Esophagus muscularis mucosa (tissue), 4 donors: ENCODE measurements around the gene ERI3. TPM values are rescaled to one million over a fixed set of nuclear protein-coding genes. Genes with fewer than 3 reads are reported as not detected.

Experiments
- DNase-seq: peaks from one replicate; pipeline ENCODE4 v3.0.0-alpha.2; 2017; ENCODE audit errors: extremely low spot score
- H3K27ac ChIP-seq, 4 donors: fragments of 200-600 bp; sonication (generic); replicated peaks in 1 of 4; 1 replicate in 3 of 4; 2 replicates in 1 of 4; pipeline ENCODE4 v1.5.1; 2016 to 2019; ENCODE audit warnings: mild to moderate bottlenecking in 1 of 4
- H3K27me3 ChIP-seq, 4 donors: fragments of 200-600 bp; sonication (generic); one replicate each; pipeline versions ENCODE4 v1.5.1 to v1.6.0; 2016 to 2019
- H3K36me3 ChIP-seq, 4 donors: fragments of 200-600 bp; sonication (generic); one replicate each; pipeline ENCODE4 v1.5.1; 2016 to 2019
- H3K4me1 ChIP-seq, 4 donors: fragments of 200-600 bp; sonication (generic); one replicate each; pipeline ENCODE4 v1.5.1; 2016 to 2019
- H3K4me3 ChIP-seq, 4 donors: fragments of 200-600 bp; sonication (generic); 1 replicate in 2 of 4; 2 replicates in 2 of 4; pipeline ENCODE4 v1.5.1; 2016 to 2019; ENCODE audit warnings: mild to moderate bottlenecking in 4 of 4, moderate library complexity in 1 of 4
- H3K9me3 ChIP-seq, 4 donors: fragments of 200-600 bp; sonication (generic); 1 replicate in 3 of 4; 2 replicates in 1 of 4; pipeline ENCODE4 v1.5.1; 2016 to 2019
- CTCF ChIP-seq, 3 experiments: fragments of 200-600 bp in 2 of 3; fragments of 450-650 bp in 1 of 3; sonication (generic) in 2 of 3; IDR thresholded peaks; one replicate each; pipeline ENCODE4 v1.5.1; 2017 to 2019; ENCODE audit warnings: antibody characterized with exemption in 3 of 3, mild to moderate bottlenecking in 2 of 3, moderate library complexity in 1 of 3
- EP300 ChIP-seq: sonication (generic); formaldehyde crosslinking; IDR thresholded peaks from one replicate; pipeline ENCODE4 v1.6.1; 2017; ENCODE audit warnings: antibody characterized with exemption
- POLR2A ChIP-seq: fragments of 450-650 bp; IDR thresholded peaks from one replicate; pipeline ENCODE4 v1.6.1; 2017; ENCODE audit warnings: antibody characterized with exemption, moderate library complexity, mild to moderate bottlenecking, low read depth
- POLR2AphosphoS5 ChIP-seq, 2 donors: sonication (generic); formaldehyde crosslinking; IDR thresholded peaks; one replicate each; pipeline ENCODE4 v1.6.1; 2017; ENCODE audit warnings: antibody characterized with exemption in 2 of 2
- WGBS: methylation state at CpG from one replicate; pipeline ENCODE4 v1.1.5; 2018; 5-methylcytosine and 5-hydroxymethylcytosine counted together
- intact Hi-C: fragments of 100-400 bp; cut with DNase I; formaldehyde crosslinking; loops from one replicate; pipeline ENCODE4 v1.15.1; 2023
- total RNA-seq, 4 donors: library from RNA; depleted of rRNA; stranded (reverse); fragments of >200 nt; gene quantifications; one replicate each; pipeline versions ENCODE4 v1.1.0 to v1.2.1, GENCODE V29; 2016

Gene ERI3
- total RNA-seq, 4 donors from 2014 or later, result 40.4 to 56.6 (median 47.0) TPM

- no peaks in the 10 kb centered on the region for H3K9me3 ChIP-seq
- no peaks in the 10 kb centered on the region for H3K27me3 ChIP-seq
- no peak for DNase-seq
- H3K36me3 ChIP-seq, result peaks cover 0 to 37% (median 2%) of the 10 kb centered on the region in 4 donors
- H3K27ac ChIP-seq, result no peak overlapping the region
- TF ChIP-seq POLR2A (no peak), EP300 (no peak), POLR2AphosphoS5 (IDR thresholded peaks at IDR 0.05) (no peak), CTCF (IDR thresholded peaks at IDR 0.05) (no peak)
- no peak overlapping the region for H3K4me3 ChIP-seq
- no peaks in the 10 kb centered on the region for H3K4me1 ChIP-seq
- intact Hi-C loops, result no loop called here
- WGBS, result 96% methylated on average over 16 of the region's 16 CpGs
Observed at GRCh38 chr1:44229435-44230167, 125.5 kb downstream of the ERI3 start.

GRCh38 chr1:44228218-44228617 is 126.8 kb downstream of the ERI3 start:
- no peak overlapping the region for H3K4me3 ChIP-seq
- intact Hi-C loops, result no loop called here
- H3K36me3 ChIP-seq, result peaks cover 0 to 37% (median 2%) of the 10 kb centered on the region in 4 donors
- no peak for TF ChIP-seq POLR2AphosphoS5 (IDR thresholded peaks at IDR 0.05)
- no peak overlapping the region for H3K27ac ChIP-seq
- H3K27me3 ChIP-seq, result no peaks in the 10 kb centered on the region
- 96% methylated on average over 13 of the region's 13 CpGs for WGBS
- no peaks in the 10 kb centered on the region for H3K4me1 ChIP-seq
- DNase-seq, result no peak
- H3K9me3 ChIP-seq, result no peaks in the 10 kb centered on the region

- Histone ChIP-seq H3K27me3 (no peaks in the 10 kb centered on the region), H3K4me3 (no peak overlapping the region), H3K9me3 (no peaks in the 10 kb centered on the region), H3K36me3 (peaks cover 0 to 33% (median 1%) of the 10 kb centered on the region in 4 donors), H3K4me1 (no peaks in the 10 kb centered on the region), H3K27ac (no peak overlapping the region)
- no peak for DNase-seq
- intact Hi-C loops, result no loop called here
- TF ChIP-seq POLR2A, result no peak
- no peak for TF ChIP-seq EP300
- TF ChIP-seq CTCF (IDR thresholded peaks at IDR 0.05), result no peak
- no peak for TF ChIP-seq POLR2AphosphoS5 (IDR thresholded peaks at IDR 0.05)
- WGBS, result 100% methylated on average over 1 of the region's 1 CpG
Observed at GRCh38 chr1:44227211-44227610, 127.8 kb downstream of the ERI3 start.

- H3K27me3 ChIP-seq, result no peaks in the 10 kb centered on the region
- peaks cover 6 to 35% (median 15%) of the 10 kb centered on the region in 4 donors for H3K36me3 ChIP-seq
- no peaks in the 10 kb centered on the region for H3K4me1 ChIP-seq
- no peaks in the 10 kb centered on the region for H3K9me3 ChIP-seq
- TF ChIP-seq EP300 (no peak), CTCF (IDR thresholded peaks at IDR 0.05) (no peak), POLR2AphosphoS5 (IDR thresholded peaks at IDR 0.05) (no peak), POLR2A (no peak)
- intact Hi-C loops, result no loop called here
- H3K27ac ChIP-seq, result no peak overlapping the region
- H3K4me3 ChIP-seq, result no peak overlapping the region
- DNase-seq, result no peak
- 92% methylated on average over 2 of the region's 2 CpGs for WGBS
Observed at GRCh38 chr1:44225761-44226160, 129.3 kb downstream of the ERI3 start.

- H3K4me1 ChIP-seq, result no peaks in the 10 kb centered on the region
- intact Hi-C loops, result no loop called here
- no peak for DNase-seq
- no peaks in the 10 kb centered on the region for H3K27me3 ChIP-seq
- TF ChIP-seq EP300 (no peak), POLR2AphosphoS5 (IDR thresholded peaks at IDR 0.05) (no peak), POLR2A (no peak)
- no peaks in the 10 kb centered on the region for H3K9me3 ChIP-seq
- no peak overlapping the region for H3K4me3 ChIP-seq
- H3K27ac ChIP-seq, result no peak overlapping the region
- WGBS, result 89% methylated on average over 11 of the region's 11 CpGs
- H3K36me3 ChIP-seq, result peaks cover 30 to 52% (median 41%) of the 10 kb centered on the region in 4 donors
Observed at GRCh38 chr1:44223187-44223610, 131.9 kb downstream of the ERI3 start.
